Sigmoid colon (tissue), 4 donors: ENCODE measurements around the gene ARF6.

ENCODE experiments used
- EP300 ChIP-seq, 4 donors: sonication (generic); formaldehyde crosslinking; IDR thresholded peaks; one replicate each; pipeline ENCODE4 v1.6.1; 2017; ENCODE audit warnings: antibody characterized with exemption in 4 of 4
- POLR2A ChIP-seq, 2 donors: fragments of 450-650 bp; IDR thresholded peaks; one replicate each; pipeline ENCODE4 v1.6.1; 2016; ENCODE audit warnings: antibody characterized with exemption in 2 of 2, mild to moderate bottlenecking in 2 of 2, moderate library complexity in 2 of 2
- POLR2AphosphoS5 ChIP-seq, 4 donors: sonication (generic); formaldehyde crosslinking; IDR thresholded peaks; one replicate each; pipeline ENCODE4 v1.6.1; 2017; ENCODE audit warnings: antibody characterized with exemption in 4 of 4
- TF ChIP-seq, protein P1 (sequence below), 4 experiments: fragments of 450-650 bp in 3 of 4; fragments of 200-600 bp in 1 of 4; IDR thresholded peaks; one replicate each; pipeline ENCODE4 v1.5.1; 2016 to 2019; ENCODE audit warnings: antibody characterized with exemption in 4 of 4, mild to moderate bottlenecking in 3 of 4, moderate library complexity in 2 of 4

DNA sequence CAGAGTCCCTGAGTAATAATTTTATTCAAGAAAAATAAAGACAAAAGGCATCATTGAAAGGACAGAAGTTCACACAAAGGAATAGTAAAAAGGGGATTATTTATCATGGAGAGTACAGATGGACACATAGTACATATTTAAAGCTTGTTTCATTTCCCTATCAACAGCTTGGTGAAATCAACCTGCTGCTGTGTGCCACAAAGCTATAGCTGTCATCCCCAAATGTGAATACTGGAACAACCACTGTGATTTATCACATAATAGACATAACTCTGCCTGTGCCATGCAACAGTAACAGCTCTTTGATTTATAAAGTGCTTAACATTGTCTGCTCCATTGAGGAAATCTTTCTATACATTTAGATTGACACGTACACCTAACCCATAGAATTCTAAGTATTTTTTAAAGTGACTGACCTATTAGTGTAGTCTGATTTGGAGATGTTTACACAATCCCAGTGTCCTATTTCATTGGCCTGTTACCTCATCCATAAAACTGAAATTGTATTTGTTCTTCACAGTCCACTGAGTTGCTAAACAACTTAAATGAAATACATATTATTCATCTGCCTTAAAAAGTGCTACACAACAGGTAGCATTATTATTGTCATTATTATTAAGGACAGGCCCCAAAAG is 43.6 kb upstream of the ARF6 start:
- TF ChIP-seq POLR2A (IDR thresholded peaks at IDR 0.05), result no peak
- TF ChIP-seq, protein P1, sequence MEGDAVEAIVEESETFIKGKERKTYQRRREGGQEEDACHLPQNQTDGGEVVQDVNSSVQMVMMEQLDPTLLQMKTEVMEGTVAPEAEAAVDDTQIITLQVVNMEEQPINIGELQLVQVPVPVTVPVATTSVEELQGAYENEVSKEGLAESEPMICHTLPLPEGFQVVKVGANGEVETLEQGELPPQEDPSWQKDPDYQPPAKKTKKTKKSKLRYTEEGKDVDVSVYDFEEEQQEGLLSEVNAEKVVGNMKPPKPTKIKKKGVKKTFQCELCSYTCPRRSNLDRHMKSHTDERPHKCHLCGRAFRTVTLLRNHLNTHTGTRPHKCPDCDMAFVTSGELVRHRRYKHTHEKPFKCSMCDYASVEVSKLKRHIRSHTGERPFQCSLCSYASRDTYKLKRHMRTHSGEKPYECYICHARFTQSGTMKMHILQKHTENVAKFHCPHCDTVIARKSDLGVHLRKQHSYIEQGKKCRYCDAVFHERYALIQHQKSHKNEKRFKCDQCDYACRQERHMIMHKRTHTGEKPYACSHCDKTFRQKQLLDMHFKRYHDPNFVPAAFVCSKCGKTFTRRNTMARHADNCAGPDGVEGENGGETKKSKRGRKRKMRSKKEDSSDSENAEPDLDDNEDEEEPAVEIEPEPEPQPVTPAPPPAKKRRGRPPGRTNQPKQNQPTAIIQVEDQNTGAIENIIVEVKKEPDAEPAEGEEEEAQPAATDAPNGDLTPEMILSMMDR (IDR thresholded peaks at IDR 0.05), result no peak
- TF ChIP-seq EP300 (IDR thresholded peaks at IDR 0.05), result no peak
- TF ChIP-seq POLR2AphosphoS5 (IDR thresholded peaks at IDR 0.05), result no peak
